HG02678 (cell line): ENCODE measurements around the gene GNL1.
"Not testable (repeated sequence)": the region's sequence is repeated elsewhere in the genome, so short reads cannot be mapped to it uniquely, and the experiment has no call there.

Source experiments
- ATAC-seq: cut with Tn5 transposase; IDR thresholded peaks from one replicate; pipeline ENCODE4 v1.9.1; 2021; ENCODE audit warnings: mild to moderate bottlenecking, moderate library complexity; ENCODE audit not compliant: unreplicated experiment

The GNL1 gene

GRCh38 chr6:30500421-30501355 lies 55.6 kb downstream of the GNL1 start:
- no peak for ATAC-seq

GRCh38 chr6:30498705-30499104 lies 57.6 kb downstream of the GNL1 start:
- ATAC-seq = not testable (repeated sequence)

GRCh38 chr6:30497714-30498113 lies 58.6 kb downstream of the GNL1 start:
- no peak for ATAC-seq

- ATAC-seq = not testable (repeated sequence)
Observed at GRCh38 chr6:30497261-30497599, 59.1 kb downstream of the GNL1 start.

- no peak for ATAC-seq
Observed at GRCh38 chr6:30495993-30496392, 60.3 kb downstream of the GNL1 start.

- not testable (repeated sequence) for ATAC-seq
Observed at GRCh38 chr6:30495060-30495459, 61.2 kb downstream of the GNL1 start.

GRCh38 chr6:30494291-30494861 lies 61.9 kb downstream of the GNL1 start:
- no peak for ATAC-seq

GRCh38 chr6:30493643-30494250 lies 62.5 kb downstream of the GNL1 start:
- no peak for ATAC-seq

GRCh38 chr6:30491991-30492952 lies 64.0 kb downstream of the GNL1 start:
- ATAC-seq = no peak
